ENCODE data around the gene CXorf66.
"Not testable (repeated sequence)": the region's sequence is repeated elsewhere in the genome, so short reads cannot be mapped to it uniquely, and the experiment has no call there.

CXorf66 gene

DNA sequence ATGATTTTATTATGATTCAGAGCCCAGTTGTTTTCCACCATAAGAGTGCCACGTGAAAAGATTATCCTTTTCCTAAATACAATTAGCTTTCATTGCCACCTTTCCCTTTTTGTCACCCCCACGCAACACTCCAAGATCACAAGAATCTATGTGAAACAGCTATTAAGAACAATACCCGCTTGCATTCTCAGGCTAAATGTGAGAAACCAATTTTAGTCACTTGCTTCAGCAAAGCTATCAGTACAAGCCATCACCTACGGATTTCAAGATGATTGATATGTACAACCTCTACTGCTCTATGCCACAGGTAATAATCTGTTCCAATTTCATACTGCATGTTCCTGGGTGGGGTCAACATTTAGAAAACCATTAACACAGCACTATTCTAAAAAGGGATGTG, 34.9 kb downstream of the CXorf66 start:
- POLR2A ChIA-PET, result no interaction called here
- CTCF ChIA-PET, result no interaction called here
- TF ChIP-seq, protein P1, sequence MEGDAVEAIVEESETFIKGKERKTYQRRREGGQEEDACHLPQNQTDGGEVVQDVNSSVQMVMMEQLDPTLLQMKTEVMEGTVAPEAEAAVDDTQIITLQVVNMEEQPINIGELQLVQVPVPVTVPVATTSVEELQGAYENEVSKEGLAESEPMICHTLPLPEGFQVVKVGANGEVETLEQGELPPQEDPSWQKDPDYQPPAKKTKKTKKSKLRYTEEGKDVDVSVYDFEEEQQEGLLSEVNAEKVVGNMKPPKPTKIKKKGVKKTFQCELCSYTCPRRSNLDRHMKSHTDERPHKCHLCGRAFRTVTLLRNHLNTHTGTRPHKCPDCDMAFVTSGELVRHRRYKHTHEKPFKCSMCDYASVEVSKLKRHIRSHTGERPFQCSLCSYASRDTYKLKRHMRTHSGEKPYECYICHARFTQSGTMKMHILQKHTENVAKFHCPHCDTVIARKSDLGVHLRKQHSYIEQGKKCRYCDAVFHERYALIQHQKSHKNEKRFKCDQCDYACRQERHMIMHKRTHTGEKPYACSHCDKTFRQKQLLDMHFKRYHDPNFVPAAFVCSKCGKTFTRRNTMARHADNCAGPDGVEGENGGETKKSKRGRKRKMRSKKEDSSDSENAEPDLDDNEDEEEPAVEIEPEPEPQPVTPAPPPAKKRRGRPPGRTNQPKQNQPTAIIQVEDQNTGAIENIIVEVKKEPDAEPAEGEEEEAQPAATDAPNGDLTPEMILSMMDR (IDR thresholded peaks at IDR 0.05; ENCODE audit: control extremely low read depth, extremely low read depth, low read depth, missing control alignments), result no peak
- DNase-seq (ENCODE audit: extremely low spot score), result no peak

DNA sequence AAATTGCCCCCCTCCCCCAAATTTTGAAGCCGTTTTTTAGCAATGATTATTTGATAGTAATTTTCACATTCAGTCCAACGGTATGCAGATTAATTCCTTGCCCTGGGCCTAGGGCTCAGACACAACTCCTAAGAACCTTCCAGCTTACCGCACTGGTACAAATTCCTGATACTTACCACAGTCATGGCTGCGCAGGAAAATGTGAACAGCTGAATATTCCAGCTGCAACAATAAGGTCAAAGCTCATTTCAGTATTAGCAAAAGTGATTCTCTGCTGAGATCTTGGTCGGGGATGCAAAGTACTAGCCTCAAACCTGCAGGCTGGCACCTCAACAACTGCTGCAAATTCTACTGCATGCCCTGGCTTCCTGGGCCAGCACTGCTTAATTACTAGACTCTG, 35.4 kb downstream of the CXorf66 start:
- TF ChIP-seq, protein P1 (IDR thresholded peaks at IDR 0.05; ENCODE audit: control extremely low read depth, extremely low read depth, low read depth, missing control alignments), result no peak
- no peak for DNase-seq (ENCODE audit: extremely low spot score)
- ChIA-PET CTCF (no interaction called here), POLR2A (no interaction called here)

DNA sequence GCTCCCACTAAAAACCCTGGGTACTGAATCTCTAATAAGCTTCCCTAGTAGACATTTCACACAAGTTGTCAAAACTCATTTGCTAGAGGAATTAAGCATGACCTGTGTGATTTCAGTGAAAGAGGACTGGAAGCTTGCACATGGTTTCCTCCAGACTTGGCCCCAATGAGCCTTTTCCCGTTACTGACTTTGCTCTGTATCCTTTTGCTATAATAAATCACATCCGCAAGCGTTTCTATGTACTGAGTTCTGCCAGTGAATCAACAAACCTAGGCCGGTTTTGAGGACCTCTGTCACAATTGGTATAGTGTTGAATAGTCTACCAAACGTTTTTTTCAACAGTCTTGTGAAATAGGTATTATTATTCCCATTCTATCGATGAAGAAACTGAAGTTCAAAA, 40.6 kb downstream of the CXorf66 start:
- TF ChIP-seq, protein P1 (IDR thresholded peaks at IDR 0.05; ENCODE audit: control extremely low read depth, extremely low read depth, low read depth, missing control alignments), result no peak
- ChIA-PET CTCF (no interaction called here), POLR2A (no interaction called here)
- DNase-seq (ENCODE audit: extremely low spot score), result no peak

DNA sequence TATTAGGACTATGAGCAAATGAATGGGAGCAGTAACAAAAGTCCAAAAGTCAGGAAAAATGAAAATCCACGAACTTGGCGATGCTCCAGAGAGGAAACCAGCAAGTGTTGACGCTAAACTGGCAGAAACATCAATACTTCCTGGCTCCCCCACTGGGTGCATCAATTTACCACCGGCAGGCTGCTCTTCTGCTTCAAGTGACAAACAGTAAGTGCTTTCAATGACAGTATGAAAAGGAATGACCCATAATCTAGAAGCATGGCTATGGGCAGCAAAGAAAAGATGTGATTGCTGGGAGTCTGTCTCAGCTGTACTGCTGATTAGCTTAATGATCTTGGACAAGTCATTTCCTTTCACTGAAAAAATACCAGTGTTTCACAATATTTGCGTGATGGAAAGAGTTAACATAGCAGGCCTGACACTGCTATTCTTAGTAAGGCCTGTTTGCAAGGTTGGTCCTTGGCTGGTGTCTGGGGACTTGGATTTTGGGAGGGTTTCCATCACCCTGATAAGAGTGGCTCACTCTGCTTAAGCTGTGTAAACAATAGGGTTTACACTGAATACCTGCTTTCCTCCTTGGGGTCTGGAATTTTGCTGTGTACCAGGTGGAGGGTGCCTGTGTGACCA, 41.1 kb downstream of the CXorf66 start:
- ChIA-PET CTCF (no interaction called here), POLR2A (no interaction called here)
- no peak for DNase-seq (ENCODE audit: extremely low spot score)

DNA sequence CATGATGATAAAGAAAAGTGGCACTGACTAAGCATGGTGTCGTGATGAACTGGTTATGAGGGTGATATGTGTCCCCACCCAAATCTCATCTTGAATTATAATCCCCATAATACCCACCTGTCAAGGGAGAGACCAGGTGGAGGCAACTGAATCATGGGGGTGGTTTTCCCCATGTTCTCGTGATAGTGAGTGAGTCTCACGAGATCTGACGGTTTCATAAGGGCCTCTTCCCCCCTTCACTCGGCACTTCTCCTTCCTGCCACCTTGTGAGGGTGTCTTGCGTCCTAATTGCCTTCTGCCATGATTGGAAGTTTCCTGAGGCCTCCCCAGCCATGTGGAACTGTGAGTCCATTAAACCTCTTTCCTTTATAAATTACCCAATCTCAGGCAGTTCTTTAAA, 44.2 kb downstream of the CXorf66 start:
- DNase-seq (ENCODE audit: extremely low spot score); POLR2A ChIA-PET: not testable (repeated sequence)
- CTCF ChIA-PET, result interaction anchor here (0.9 kb wide), 1 partner anchor 13 kb away, joined by 3 read pairs; no protein-coding TSS in a partner anchor

More for the DNA sequence above, 41.1 kb downstream of the CXorf66 start:
- TF ChIP-seq, protein P1 (IDR thresholded peaks at IDR 0.05; ENCODE audit: control extremely low read depth, extremely low read depth, low read depth, missing control alignments), result no peak

DNA sequence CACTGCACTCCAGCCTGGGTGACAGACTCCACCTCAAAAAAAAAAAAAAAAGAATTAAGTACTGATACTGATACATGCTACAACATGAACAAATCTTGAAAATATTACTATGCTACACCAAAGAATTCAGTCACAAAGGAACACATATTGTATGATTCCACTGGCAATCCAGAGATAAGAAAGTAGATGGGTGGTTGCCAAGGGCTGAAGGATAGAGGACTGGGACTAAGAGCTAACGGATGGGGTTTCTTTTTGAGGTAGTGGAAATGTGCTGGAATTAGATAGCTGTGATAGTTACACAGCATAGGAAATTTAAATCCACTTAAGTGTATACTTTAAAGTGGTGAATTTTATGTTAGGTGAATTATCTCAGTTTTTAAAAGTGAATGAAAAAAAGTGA, 45.0 kb downstream of the CXorf66 start:
- POLR2A ChIA-PET, result no interaction called here
- CTCF ChIA-PET, result no interaction called here
- TF ChIP-seq, protein P1 (IDR thresholded peaks at IDR 0.05; ENCODE audit: control extremely low read depth, extremely low read depth, low read depth, missing control alignments), result no peak

DNA sequence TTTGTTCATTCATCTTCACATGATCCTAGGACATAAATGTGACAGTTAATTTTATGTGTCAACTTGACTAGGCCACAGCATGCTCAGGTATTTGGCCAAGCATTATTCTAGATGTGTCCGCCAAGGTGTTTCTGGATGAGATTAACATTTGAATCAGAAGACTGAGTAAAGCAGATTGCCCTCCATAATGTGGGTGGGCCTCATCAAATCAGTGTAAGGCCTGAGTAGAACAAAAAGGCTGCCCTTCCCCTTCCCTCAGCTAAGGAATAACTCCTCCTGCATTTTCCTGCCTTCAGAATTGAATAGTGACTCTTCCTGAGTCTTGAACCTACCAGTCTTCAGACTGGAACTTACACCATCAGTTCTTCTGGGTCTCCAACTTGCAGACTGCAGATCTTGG, 50.9 kb downstream of the CXorf66 start:
- TF ChIP-seq, protein P1 (IDR thresholded peaks at IDR 0.05; ENCODE audit: control extremely low read depth, extremely low read depth, low read depth, missing control alignments), result no peak
- no peak for DNase-seq (ENCODE audit: extremely low spot score)
- POLR2A ChIA-PET, result no interaction called here
- CTCF ChIA-PET, result no interaction called here

More for the DNA sequence above, 45.0 kb downstream of the CXorf66 start:
- no peak for DNase-seq (ENCODE audit: extremely low spot score)
